Memory B cell (primary cell): ENCODE results near the gene GUCD1.

Source experiments
- ATAC-seq: fragments of 150-1000 bp; cut with Tn5 transposase; 2 replicates; pipeline ENCODE4 v1.10.0; 2021; ENCODE audit warnings: low read depth, mild to moderate bottlenecking, moderate library complexity
- DNase-seq, 2 donors: peaks; one replicate each; pipeline ENCODE4 v3.0.0; 2022; ENCODE audit warnings: low spot score in 2 of 2
- H3K27ac Mint-ChIP-seq: one replicate; pipeline ENCODE4 v1.8.0; 2022; ENCODE audit warnings: mild to moderate bottlenecking, moderate library complexity, mixed read lengths
- H3K27me3 Mint-ChIP-seq: one replicate; pipeline ENCODE4 v1.8.0; 2022; ENCODE audit warnings: mixed read lengths
- H3K36me3 Mint-ChIP-seq: one replicate; pipeline ENCODE4 v1.8.0; 2022; ENCODE audit warnings: mild to moderate bottlenecking, mixed read lengths
- H3K4me1 Mint-ChIP-seq: one replicate; pipeline ENCODE4 v1.8.0; 2022; ENCODE audit warnings: mixed read lengths
- H3K4me3 Mint-ChIP-seq: one replicate; pipeline ENCODE4 v1.8.0; 2022; ENCODE audit warnings: mild to moderate bottlenecking, moderate library complexity, mixed read lengths
- H3K9me3 Mint-ChIP-seq: one replicate; pipeline ENCODE4 v1.8.0; 2022; ENCODE audit warnings: mixed read lengths

Gene GUCD1

GRCh38 chr22:24502034-24502433, 52.9 kb downstream of the GUCD1 start:
- no peaks in the 10 kb centered on the region for H3K9me3 Mint-ChIP-seq
- ATAC-seq (no peak), DNase-seq (no peak)
- H3K4me3 Mint-ChIP-seq, result no peak overlapping the region
- H3K4me1 Mint-ChIP-seq, result peaks cover 26% of the 10 kb centered on the region
- H3K27ac Mint-ChIP-seq, result peak overlapping the region; percentile 75
- H3K27me3 Mint-ChIP-seq, result no peaks in the 10 kb centered on the region
- H3K36me3 Mint-ChIP-seq, result no peaks in the 10 kb centered on the region

GRCh38 chr22:24501301-24502005, 53.5 kb downstream of the GUCD1 start:
- no peaks in the 10 kb centered on the region for H3K9me3 Mint-ChIP-seq
- H3K36me3 Mint-ChIP-seq, result no peaks in the 10 kb centered on the region
- ATAC-seq, result no peak
- DNase-seq, result no peak
- H3K27ac Mint-ChIP-seq, result no peak overlapping the region
- no peaks in the 10 kb centered on the region for H3K27me3 Mint-ChIP-seq
- peaks cover 21% of the 10 kb centered on the region for H3K4me1 Mint-ChIP-seq
- no peak overlapping the region for H3K4me3 Mint-ChIP-seq

DNA sequence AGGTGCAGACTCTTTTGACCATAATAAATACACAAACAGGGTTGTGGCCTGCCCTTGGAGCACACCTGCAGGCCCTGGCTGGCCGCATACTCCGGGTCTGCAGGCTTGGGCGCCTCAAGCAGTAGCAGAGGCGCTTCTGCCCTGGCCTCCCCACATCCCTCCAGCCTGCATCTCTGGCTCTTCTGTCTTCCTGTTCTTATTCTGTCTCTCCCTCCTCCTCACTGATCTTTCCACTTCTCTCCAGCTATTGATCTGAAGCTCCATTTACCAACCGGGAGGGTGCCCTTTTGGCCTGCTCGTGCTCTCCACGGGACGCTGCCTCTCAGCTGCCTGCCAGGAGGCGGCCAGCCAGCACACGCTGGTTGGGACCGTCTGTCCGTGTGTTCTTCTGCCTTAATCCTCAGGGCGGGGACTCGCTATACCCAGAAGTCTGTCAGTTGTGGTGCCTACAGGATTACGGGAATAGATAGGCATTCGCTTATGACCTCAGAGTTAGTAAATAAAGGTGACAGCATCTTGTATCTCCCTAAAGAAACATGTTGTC, 54.6 kb downstream of the GUCD1 start:
- no peak overlapping the region for H3K27ac Mint-ChIP-seq
- no peak for DNase-seq
- H3K36me3 Mint-ChIP-seq, result no peaks in the 10 kb centered on the region
- no peak for ATAC-seq
- H3K4me3 Mint-ChIP-seq, result no peak overlapping the region
- no peaks in the 10 kb centered on the region for H3K9me3 Mint-ChIP-seq
- no peaks in the 10 kb centered on the region for H3K27me3 Mint-ChIP-seq
- peaks cover 18% of the 10 kb centered on the region for H3K4me1 Mint-ChIP-seq

- no peak overlapping the region for H3K4me3 Mint-ChIP-seq
- no peaks in the 10 kb centered on the region for H3K9me3 Mint-ChIP-seq
- peaks cover 18% of the 10 kb centered on the region for H3K4me1 Mint-ChIP-seq
- no peak overlapping the region for H3K27ac Mint-ChIP-seq
- H3K27me3 Mint-ChIP-seq, result no peaks in the 10 kb centered on the region
- no peaks in the 10 kb centered on the region for H3K36me3 Mint-ChIP-seq
- ATAC-seq (no peak), DNase-seq (no peak)
These were observed 55.1 kb downstream of the GUCD1 start for GRCh38 chr22:24499706-24500276.

DNA sequence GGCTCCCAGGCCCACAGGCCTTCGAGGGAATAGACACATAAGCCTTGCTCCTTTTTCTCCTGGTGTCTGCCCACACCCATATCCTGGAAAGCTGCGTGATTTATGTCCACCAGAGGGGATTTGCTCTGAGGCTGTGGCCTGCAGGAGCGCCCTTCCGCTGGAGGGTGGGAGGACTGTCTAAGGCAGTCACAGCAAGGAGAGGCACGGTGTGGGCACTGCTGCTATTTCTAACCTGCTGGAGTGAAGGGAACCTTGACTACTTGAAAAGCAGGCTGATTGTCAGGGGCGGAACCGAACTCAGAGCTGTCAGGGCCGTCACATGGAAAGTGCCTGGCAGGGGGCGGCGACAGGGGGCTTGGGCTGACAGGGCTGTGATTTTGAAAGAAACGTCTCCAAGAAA, 56.1 kb downstream of the GUCD1 start:
- Mint-ChIP-seq H3K36me3 (no peaks in the 10 kb centered on the region), H3K27ac (no peak overlapping the region), H3K27me3 (no peaks in the 10 kb centered on the region), H3K9me3 (no peaks in the 10 kb centered on the region), H3K4me1 (peaks cover 18% of the 10 kb centered on the region), H3K4me3 (no peak overlapping the region)
- DNase-seq (no peak), ATAC-seq (no peak)

DNA sequence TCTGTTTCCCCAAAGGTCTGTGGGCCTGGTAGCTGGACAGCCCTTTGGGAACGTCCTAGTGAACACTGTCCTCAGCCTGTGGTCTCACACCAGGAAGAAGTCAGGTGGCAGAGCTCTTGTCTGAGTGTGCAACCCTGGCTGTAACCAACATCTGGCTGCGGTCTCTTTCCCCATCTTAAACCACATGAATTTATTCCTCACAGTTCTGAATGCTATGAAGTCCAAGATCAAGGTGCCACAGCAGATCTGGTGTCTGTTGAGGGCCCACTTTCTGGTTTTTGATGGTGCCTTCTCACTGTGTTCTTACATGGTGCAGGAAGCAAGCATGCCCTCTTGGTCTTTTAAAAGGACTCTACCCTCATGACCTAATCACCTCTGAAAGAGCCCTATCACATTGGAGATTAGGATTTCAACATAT, 57.1 kb downstream of the GUCD1 start:
- no peak for ATAC-seq
- Mint-ChIP-seq H3K4me3 (no peak overlapping the region), H3K4me1 (peaks cover 11% of the 10 kb centered on the region)

GRCh38 chr22:24496661-24497060, 58.3 kb downstream of the GUCD1 start:
- Mint-ChIP-seq H3K27ac (no peak overlapping the region), H3K4me3 (no peak overlapping the region), H3K9me3 (no peaks in the 10 kb centered on the region), H3K4me1 (peaks cover 4% of the 10 kb centered on the region), H3K27me3 (peaks cover 5% of the 10 kb centered on the region), H3K36me3 (peaks cover 3% of the 10 kb centered on the region)
- ATAC-seq (no peak), DNase-seq (no peak)

More for the DNA sequence above, 57.1 kb downstream of the GUCD1 start:
- H3K27ac Mint-ChIP-seq, result no peak overlapping the region
- no peaks in the 10 kb centered on the region for H3K36me3 Mint-ChIP-seq
- no peaks in the 10 kb centered on the region for H3K9me3 Mint-ChIP-seq
- no peak for DNase-seq
- H3K27me3 Mint-ChIP-seq, result no peaks in the 10 kb centered on the region

DNA sequence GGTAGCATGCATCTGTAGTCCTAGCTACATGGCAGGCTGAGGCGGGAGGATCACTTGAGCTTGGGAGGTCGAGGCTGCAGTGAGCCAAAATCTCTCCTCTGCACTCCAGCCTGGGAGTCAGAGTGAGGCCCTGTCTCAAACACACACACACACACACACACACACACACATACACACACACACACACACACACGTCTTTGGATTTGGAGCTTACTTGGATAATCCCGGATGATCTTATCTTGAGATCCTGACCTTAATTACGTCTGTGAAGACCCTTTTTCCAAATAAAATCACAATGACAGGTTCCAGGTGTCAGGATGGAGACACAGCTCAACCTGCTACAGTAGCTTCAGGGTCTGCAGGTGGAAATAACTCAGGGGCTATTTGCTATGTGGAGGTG, 58.7 kb downstream of the GUCD1 start:
- H3K4me1 Mint-ChIP-seq, result peaks cover 2% of the 10 kb centered on the region
- no peak overlapping the region for H3K4me3 Mint-ChIP-seq
- H3K9me3 Mint-ChIP-seq, result no peaks in the 10 kb centered on the region
- no peak overlapping the region for H3K27ac Mint-ChIP-seq
- peaks cover 3% of the 10 kb centered on the region for H3K36me3 Mint-ChIP-seq
- H3K27me3 Mint-ChIP-seq, result peaks cover 5% of the 10 kb centered on the region
- DNase-seq (no peak), ATAC-seq (no peak)

DNA sequence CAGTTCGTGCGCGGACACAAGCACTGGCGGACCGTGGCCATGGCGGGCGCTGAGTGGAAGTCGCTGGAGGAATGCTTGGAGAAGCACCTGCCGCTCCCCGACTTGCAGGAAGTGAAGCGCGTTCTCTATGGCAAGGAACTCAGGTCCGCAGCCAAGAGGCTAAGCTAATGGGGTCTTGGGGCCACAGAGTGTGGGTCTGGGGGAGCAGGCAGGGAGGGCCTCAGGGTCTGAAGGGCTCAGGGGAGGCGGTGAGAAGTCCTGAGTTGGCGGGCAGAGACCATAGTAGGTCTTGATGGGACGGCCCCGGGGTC, 59.6 kb downstream of the GUCD1 start:
- no peak for ATAC-seq
- H3K9me3 Mint-ChIP-seq, result no peaks in the 10 kb centered on the region
- no peak overlapping the region for H3K27ac Mint-ChIP-seq
- H3K4me1 Mint-ChIP-seq, result peaks cover 2% of the 10 kb centered on the region
- DNase-seq, result no peak
- no peak overlapping the region for H3K4me3 Mint-ChIP-seq
- H3K27me3 Mint-ChIP-seq, result peaks cover 6% of the 10 kb centered on the region
- H3K36me3 Mint-ChIP-seq, result peaks cover 3% of the 10 kb centered on the region

DNA sequence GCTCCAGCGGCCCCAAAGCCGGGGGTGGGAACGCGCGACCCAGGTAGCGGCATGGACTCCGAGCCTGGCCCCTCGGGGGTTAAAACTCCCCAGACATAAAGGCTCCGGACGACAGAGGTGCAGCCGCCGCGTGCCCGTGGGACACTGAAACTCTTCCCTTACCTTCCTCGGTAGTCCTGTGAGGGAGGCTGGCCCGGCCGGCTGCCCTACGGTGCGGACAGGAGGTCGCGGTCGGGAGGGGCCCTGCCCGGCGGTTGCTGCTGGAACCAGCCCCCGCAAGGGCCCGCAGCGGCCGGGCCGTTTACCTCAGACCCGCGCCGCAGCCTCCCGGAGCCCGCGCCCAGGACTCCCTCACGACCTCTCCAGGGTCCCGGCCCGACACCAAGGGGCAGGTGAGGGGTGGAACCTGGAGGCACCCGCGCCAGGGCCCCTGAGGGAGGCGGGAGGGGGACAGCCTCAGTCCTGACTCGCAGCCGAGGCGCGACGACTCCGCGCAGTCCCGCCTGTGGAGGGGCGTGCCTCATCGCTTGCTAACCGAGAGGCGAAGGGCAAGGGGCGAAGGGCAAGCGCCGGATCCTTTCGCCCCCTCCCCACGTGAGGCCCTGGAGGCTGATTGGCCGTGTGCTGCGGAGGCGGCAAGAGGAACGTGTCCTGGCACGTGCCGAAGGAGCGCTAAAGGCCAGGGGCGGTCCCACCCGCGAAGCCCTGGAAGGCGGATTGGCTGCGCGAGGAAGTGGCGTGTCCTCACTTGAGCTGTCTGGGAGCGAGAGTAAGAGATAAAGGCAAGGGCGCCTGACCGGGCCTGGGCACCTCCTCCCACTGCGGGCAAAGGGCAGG, 60.2 kb downstream of the GUCD1 start, which contains the start of gene UPB1:
Gene UPB1, plus strand, starts transcription at position 805 of the 837 bp plus-strand sequence. CDS start 72 bp downstream, outside the sequence.
- DNase-seq, result no peak
- Mint-ChIP-seq H3K9me3 (no peaks in the 10 kb centered on the region), H3K27ac (no peak within 1 kb of the TSS), H3K4me3 (no peak within 1 kb of the TSS), H3K36me3 (peaks cover 3% of the 10 kb centered on the region), H3K4me1 (peaks cover 2% of the 10 kb centered on the region), H3K27me3 (peaks cover 6% of the 10 kb centered on the region)
- ATAC-seq, result no peak

DNA sequence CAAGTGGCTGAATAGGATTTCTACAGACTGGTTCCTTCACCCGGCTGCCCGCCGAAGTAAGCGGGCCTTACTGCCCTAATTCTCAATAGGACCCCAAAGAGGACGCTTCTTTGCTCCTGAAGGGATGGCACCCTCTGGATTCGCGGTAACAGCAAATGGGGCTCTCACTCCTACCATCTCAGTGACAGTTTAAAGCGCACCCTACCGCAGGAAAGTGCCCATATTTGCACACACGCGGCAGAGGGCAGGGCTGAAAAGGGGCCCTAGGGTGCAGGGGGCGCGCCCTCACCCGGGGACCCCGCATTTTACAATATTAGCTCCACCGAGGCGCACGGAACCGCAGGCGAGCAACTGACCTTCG, 60.8 kb downstream of the GUCD1 start:
- Mint-ChIP-seq H3K4me3 (no peak overlapping the region), H3K27me3 (peaks cover 6% of the 10 kb centered on the region), H3K4me1 (peaks cover 2% of the 10 kb centered on the region), H3K27ac (no peak overlapping the region), H3K9me3 (no peaks in the 10 kb centered on the region), H3K36me3 (peaks cover 3% of the 10 kb centered on the region)
- ATAC-seq (no peak), DNase-seq (no peak)

DNA sequence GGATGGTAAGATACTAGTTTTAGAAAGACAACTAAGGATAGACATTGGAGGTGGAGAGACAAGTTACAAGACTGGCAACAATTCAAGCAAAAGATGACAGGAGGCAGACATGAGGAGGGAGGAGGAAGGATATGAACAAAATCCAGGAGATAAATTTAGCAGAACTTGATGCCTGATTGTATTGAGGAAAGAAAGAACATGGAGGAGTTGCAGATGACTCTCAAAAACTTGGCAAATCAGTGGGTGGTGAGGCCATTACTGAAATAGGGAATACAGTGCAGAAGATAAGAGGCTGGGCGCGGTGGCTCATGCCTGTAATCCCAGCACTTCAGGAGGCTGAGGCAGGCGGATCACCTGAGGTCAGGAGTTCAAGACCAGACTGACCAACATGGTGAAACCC, 62.5 kb downstream of the GUCD1 start:
- no peaks in the 10 kb centered on the region for H3K4me1 Mint-ChIP-seq
- H3K36me3 Mint-ChIP-seq, result peaks cover 3% of the 10 kb centered on the region
- no peak for DNase-seq
- ATAC-seq, result no peak
- no peak overlapping the region for H3K4me3 Mint-ChIP-seq
- H3K9me3 Mint-ChIP-seq, result no peaks in the 10 kb centered on the region
- no peak overlapping the region for H3K27ac Mint-ChIP-seq
- peaks cover 6% of the 10 kb centered on the region for H3K27me3 Mint-ChIP-seq
